Left renal pelvis (tissue), 4 donors: ENCODE results near the gene CNTNAP2. TPM values are rescaled to one million over a fixed set of nuclear protein-coding genes. Genes with fewer than 3 reads are reported as not detected.

ENCODE experiments used
- DNase-seq, 4 donors: peaks; one replicate each; pipeline ENCODE4 v3.0.0-alpha.2; 2013; ENCODE audit warnings: low read depth in 4 of 4, low spot score in 3 of 4
- polyA plus RNA-seq, 4 donors: library from polyadenylated mRNA; unstranded; fragments of 120-200 nt; gene quantifications; one replicate each; pipeline ENCODE4 v1.2.1, GENCODE V29; 2013; ENCODE audit not compliant: insufficient read length in 4 of 4

The CNTNAP2 gene
- polyA plus RNA-seq, 4 donors = 23.5 to 71.0 (median 29.4) TPM

DNA sequence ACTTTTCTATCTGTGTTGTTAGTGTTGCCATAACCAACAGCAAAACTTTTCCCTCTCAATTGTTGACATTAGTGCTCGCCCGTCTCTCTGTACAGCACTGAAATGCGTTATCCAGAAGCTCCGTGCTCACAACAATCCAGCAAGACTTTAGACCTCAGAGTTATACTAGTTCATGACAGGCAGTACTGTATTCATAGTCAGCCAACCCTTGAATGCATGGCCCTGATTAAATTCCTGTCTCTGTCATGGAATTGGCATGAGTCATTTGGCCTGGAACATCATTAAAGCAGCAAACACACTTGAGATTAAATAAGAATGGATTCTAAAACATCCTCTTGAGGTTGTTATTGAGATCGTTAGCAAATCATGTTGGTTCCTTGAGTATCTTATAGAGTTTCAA is 2068.4 kb downstream of the CNTNAP2 start:
- no peak for DNase-seq

DNA sequence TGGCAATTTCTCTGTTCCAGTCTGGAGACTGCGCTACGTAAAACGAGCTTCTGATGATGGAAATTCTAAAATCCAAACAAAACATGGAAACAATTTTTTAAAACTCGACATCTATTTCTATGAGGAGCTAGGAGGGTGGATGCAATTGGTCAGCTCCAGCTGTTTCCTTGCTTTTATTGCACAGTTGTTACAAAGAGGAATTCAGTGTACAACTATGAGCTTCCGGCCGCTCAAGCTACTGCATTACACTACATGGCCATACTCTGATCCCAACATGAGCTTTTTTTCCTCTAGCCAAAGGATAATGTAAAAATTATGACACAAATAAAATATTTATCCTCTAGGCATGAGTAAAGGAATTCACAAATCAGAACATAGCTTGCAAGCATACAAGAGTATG is 2070.9 kb downstream of the CNTNAP2 start:
- DNase-seq = peak in 1 of 4 donors; percentile 14

DNA sequence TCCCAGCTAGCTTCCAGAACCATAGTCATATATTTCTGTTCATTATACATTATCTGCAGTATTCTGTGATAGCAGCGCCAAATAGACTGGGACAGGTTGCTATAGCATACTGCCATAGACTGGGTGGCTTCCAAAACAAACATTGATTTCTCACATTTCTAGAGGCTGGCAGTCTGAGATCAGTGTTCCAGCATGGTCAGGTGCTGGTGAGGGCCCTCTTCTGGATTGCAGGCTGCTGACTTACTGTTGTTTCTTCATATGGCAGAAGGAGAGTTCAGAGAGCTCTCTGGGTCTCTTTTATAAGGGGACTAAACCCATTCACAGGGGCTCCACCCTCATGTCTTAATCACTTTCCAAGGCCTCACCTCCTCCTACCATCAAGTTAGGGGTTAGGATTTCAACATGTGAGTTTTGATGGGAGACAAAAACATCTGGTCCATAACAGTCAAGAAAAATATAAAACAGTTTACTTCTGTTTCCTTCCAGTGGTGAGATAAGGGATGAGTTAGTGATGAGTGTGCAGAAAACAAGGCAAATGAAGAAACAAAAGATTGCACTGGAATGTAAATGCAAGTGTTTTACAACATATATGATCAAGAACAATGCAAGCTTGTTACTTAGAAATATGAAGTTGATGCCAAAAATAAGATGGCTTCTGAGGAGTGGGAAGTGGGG is 2074.9 kb downstream of the CNTNAP2 start:
- no peak for DNase-seq

DNA sequence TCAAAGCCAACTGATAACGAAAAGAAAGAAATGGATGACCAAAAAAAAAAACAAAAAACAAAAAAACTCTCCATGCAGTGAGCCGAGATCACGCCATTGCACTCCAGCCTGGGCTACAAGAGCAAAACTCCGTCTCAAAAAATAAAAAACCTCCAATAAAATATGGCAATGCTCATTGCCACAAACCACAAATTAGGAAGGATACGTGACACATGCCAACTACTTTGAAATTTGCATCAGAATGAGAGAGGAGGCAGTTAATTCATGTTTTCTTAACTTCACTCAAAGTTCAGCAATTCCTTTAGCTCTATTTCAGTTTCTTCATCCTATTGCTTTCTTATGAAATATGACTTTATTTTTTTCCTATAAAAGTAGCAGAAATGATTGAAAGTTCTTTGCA is 2075.9 kb downstream of the CNTNAP2 start:
- DNase-seq = no peak

DNA sequence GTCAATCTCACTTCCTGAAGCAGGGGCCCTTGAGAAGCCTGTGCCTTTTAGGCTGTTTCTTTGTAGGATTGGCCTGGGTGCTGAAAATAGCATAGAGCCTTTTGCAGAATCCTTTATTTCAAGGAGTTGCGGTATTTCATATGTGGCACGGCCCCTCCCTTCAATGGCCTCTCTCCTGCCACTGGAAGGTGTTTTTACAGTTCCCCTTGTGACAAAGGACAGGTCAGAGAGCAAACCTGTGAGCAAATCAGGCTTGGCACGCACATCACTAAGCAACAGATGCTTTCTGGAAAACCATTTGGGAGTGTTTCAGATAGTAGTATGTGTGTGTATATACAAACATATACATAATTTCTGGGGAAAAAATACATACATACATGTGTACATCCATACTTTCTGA is 2085.4 kb downstream of the CNTNAP2 start:
- no peak for DNase-seq

DNA sequence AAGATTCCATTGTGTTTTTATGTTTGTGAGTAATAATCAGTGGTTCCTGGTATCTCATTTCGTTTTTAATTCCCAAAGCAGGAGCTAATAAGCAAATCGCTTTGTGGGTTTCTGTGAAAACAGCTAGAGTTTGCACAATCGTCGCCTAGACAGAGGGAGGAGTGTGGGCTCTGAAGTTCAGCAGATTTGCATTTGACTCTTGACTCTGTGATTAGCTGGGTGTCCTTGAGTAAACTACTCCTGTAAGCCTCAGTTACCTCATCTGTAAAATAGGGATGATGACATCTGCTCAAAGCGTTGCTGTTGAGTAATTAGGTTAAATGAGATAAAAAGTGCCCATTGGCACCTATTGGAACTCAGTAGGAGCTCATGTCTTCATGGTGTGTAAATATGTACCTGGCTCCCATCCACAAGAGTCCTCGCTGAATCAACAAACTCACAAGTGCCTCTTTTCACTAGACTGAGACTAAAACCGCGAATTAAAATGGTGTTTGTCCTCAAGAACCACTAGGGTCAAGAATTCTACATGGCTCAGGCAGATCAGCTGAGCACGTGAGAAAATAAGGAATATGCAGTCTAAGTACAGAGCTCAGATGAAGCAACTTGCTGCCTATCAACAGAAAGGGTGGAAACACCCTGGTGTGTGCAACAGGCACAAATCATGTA is 2088.2 kb downstream of the CNTNAP2 start:
- no peak for DNase-seq

DNA sequence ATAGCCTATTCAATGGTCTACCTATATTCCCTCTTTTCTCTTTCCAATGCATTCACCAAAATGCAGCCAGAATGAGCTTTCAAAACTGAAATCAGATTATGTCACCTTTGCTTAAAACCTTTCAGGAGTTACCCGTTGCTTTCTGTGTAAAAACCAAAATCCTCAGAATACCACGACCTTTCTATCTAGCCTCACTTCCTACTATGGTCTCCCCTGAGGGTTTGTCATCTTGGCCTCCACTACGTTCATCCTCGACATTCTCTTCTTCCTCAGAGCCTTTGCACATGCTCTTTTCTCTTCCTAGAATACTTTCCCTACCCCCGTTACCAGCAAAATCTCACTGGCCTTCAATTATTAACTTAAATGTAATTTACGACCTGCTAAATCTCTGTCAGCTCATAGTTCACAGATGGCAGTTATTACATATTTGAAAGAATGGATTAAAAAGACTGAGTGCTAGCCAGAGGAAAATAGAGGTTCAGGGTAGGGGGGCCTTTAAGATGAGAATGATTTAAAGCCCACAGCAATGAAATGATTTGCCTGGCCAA is 2093.1 kb downstream of the CNTNAP2 start:
- DNase-seq = no peak

DNA sequence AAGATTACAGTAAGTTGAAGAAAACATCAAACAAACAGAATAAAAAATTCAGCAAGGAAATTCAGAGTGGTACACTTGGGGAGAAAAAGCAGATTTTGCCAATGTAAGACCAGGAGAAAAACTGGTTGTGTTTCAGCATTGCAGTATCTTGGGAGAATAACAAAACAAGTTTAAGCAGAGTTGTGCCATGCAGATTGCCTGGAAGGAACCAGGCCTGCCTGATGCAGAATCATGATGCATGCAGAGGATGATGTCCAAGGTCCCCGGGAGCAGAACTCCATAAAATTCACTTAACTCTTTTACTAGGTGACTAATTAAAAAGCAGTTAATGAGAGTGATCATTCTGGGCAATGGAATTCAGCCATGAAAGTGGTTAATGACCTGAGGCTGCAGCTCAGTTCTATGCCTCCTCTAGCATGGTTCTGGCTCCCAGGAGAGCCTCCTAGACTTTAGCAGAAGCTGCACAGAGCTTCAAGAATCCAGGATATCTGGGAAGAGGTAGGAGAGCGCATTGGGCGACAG is 2094.3 kb downstream of the CNTNAP2 start:
- no peak for DNase-seq

DNA sequence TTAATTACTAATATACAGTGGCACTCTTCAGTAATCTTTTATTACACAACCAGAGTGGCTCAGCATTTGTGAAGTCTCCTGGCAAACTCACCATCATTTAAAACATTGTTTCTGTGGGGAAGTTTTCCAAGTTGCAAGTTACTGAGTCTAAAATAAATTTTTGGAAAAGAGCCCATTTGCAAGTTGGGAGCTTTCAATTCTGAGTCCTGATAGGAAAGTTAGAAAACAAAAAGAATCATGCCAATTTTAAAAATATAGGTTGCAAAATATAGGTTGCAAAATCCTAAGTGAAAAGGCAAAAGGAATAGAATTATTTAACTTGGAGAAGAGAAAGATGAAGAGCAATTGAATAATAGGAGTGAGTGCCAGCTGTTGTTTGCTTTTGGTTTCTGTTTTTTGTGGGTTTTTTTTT is 2095.1 kb downstream of the CNTNAP2 start:
- DNase-seq = no peak

DNA sequence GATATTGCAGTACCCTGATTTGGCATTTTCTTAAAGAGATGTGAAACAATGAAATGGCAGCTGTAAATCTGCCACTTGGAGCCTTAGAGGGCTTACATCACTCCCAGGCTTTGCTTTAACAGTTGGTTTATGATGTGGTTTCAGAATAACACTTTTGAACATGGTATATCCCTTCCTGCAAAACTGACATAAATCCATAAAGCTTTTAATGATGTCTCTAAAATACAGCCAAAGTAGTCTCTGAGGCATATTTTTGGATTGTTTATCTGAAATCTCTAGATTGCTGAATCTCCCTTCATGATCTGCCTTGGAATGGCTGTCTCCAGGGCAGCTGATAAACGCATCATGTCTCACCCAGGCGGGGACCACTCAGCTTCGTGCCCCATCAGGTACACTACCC is 2096.1 kb downstream of the CNTNAP2 start:
- DNase-seq = no peak

DNA sequence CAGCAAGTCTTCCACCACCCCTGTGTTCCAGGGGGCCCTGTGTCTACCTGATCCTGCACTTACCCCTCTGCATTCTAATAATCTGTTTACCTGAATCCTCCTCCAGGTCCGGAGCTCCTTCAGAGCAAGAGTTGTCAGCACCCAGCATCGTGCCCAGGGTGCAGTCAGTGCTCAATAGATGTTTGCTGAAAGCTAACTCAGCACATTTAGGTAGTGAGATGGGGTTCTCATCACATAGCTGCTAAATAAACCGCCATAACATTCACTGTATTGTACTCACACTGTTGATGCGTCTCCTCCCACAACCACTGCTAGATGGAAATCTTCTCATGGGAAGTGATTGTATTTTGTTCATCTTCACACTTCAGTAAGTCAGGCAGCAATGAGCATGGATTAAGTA is 2097.5 kb downstream of the CNTNAP2 start:
- no peak for DNase-seq

DNA sequence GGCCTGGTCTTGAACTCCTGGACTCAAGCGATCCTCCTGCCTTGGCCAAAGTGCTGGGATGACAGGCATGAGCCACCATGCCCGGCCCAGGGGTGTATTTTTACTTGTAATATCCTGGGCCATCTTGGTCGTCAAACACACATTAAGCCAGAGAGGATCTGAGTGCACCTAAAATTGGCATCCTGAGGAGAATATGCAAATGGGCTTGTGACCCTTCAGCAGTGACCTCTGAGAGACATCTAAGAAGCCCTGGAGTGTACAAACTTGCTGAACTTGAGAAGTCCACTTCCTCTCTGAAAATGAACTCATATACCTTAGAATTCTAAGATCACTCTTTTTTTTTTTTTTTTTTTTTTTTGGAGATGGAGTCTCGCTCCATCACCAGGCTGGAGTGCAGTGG is 2102.0 kb downstream of the CNTNAP2 start:
- DNase-seq = no peak

DNA sequence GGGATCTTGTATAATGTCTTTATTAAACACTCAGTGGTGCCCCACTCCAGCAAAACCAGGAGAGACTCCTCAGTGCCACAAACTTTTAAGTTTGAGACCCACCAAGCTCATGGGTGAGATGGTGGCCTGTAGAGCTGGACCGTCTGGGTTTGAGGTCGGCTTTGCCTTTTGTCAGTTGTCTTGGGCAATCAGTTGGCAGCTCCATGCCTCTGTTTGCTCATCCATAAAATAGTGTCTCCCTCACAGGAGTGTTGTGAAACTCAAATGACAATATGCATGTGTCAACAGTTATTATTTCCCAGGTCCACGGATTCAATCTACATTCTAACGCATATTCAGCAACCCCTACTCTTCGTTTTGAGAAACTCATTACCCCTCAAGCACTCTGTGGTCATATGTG is 2106.1 kb downstream of the CNTNAP2 start:
- DNase-seq = no peak

DNA sequence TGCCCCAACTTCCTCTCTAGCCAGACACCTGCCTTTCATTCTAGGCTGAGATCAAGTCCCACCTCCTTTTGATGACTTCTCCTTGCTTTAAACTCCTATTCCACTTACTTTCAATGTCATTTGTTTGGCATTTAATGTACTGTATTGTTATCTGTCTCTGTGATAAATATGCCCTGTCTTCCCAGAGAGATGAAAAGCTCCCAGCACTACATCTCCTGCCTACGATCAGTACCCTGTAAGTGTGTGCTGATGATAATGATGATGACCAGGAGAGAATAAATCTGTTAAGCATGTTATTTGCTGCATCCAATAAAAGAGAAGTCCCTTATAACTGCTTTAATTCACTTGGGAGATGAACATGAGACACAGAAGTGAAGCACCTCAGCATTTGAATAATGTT is 2106.6 kb downstream of the CNTNAP2 start:
- DNase-seq = no peak

DNA sequence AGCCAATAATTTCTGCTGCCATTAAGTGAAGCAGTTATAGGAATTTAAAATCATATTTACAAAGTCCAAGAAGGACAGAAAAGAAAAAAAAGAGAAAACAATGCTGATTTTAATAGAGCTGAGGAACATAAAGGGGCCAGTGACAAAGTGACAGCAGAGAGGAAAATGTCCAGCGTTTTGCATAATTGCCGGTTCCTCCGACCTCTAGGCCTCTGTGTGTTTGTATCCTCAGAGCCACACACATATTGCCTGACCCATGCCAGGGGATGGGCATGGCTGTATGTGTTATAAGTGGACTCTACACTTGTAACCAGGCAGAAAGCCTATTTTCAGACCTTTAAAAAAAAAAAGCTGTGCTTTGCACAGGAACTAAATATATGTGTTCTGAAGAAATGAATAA is 2107.1 kb downstream of the CNTNAP2 start:
- DNase-seq = no peak

DNA sequence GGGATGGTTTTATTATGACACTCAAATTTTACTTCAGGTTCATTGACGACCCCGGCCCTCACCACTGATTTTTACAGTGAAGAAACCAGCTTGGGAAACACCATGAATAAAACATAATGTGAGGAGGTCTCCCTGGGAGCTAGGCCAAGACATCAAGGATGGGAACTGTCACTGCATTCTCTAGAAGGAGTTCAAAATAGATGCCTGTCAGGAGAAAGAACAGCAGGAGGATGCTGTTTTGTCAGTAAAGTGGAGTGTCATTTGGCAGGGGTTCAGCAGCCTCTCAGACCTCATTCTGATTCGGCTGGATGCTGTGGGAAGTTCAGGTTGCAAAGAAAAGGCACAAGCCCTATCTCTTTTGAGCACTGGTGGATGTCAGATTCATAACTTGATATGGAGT is 2113.7 kb downstream of the CNTNAP2 start:
- no peak for DNase-seq

DNA sequence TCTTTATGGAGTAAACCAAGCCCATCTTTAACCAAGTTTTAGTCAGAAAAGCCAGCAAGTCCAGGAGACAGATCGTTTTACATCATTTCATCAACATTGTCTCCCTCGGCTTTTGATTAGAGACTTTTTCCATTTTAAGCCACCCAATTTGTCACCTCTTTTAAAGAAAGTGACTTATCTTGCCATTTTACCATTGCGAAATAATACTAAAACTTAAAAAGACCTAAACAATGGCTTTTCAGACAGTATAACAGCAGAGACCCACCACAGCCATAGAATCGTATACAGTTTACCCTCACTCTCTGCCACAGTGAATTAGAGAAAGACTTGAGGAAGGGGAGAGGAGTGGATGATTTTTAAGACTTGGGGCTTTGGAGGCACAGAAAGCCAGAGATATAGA is 2114.3 kb downstream of the CNTNAP2 start:
- no peak for DNase-seq

DNA sequence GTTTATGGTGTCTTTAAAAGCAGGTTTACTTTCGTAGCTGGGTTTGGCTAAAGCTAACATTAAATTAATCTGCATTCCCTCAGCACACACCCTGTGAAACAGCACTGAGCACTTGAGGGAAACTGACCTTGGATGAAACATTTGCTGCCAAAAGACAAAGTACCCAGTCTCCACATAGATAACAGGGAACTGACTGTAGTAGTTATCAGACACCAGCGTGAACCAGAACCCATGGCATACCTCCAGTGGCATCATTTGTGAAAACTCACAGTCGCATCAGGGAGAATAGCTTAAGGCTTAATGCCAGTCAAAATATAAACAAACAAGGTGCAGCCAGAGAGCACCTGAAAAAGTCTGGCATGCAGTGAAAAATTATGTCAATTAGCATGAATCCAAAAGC is 2116.2 kb downstream of the CNTNAP2 start:
- DNase-seq = no peak

DNA sequence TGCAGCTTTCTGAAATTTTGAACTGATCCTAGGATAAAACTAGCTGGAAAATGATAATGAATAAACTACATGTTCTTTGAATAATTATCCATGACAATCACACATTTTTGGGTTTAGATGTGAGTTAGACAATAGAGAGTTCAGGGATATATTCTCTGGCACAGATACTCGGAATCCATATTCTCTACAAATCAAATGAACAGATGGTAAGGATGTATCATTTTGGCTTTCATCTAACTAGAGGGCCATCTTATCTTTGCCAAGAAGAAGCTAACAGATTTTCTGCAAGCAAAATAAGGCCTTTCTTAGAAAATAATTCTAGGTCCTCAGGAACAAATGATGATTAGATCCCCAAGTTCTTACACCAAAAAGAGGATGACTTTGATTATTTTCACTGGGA is 2118.1 kb downstream of the CNTNAP2 start:
- DNase-seq = no peak

DNA sequence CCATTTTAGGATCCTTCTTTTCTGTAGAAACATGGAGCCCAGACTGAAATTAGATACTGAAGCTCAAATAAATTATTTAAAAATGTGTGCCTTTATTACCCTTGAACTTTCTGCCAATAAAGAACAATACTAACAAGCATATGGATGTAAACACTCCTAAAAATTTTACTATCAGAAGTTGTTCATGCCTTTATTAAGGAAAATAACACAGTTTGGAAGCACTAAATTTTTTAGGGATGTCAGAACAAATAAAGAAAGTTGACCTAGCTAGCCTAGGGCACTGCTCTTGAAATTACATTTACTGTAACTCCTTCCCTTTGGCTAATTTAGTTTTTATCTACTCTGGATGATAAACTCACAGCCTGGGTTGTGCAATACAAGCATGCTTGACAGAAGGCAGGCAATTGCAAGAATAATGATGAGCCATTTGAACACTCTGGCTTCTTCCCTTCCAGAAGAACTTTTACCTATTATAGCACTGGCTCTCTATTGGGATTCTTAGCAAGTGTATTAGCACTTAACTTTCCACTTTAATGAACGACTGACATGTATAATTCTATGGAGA is 2122.2 kb downstream of the CNTNAP2 start:
- peak in 1 of 4 donors; percentile 22 for DNase-seq

DNA sequence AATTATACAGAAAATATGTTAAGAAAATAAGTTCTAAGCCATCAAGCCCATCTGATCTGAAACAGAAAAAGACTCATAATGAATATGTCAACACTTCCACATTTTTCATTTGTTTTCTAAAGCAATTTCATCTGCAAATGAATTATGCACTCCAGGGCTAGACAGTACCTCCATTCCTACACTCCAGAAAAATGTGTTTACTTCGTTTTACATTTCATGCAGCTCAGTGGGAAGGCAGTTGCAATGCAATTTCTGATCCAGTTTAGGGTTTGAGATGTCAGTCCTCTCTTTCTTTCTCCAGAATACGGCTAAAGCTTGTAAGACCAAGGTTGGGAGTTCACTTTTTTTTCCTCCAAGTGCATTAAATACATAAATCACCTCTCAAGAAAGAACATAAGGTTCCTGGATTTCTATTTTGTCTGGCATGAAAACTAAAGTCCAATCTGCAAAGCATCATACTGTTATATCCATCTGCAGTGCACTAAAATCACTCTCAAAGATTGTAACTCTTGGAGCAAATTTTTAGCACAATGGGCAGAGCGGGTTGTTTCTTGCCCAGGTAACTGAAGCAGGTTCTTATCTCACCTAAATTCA is 2125.2 kb downstream of the CNTNAP2 start:
- peak in 2 of 4 donors; percentile 50 to 51 for DNase-seq
